Measurements from ENCODE around the gene MACF1.

GRCh38 chr1:39469150-39469549 lies 264.7 kb downstream of the MACF1 start:
- TF ChIP-seq CTCF (IDR thresholded peaks at IDR 0.05) = no peak
- no peak for TF ChIP-seq POLR2A (IDR thresholded peaks at IDR 0.05)

Data from uterus (tissue), 2 donors.